ENCODE data around the gene PCDHGA9. TPM values are rescaled to one million over a fixed set of nuclear protein-coding genes. Genes with fewer than 3 reads are reported as not detected.
"Not testable (repeated sequence)": the region's sequence is repeated elsewhere in the genome, so short reads cannot be mapped to it uniquely, and the experiment has no call there.

Gene PCDHGA9
- total and polyA plus RNA-seq, 2 donors from 2014 or later = 0.54 to 7.6 TPM

GRCh38 chr5:141392429-141393198, 10.0 kb upstream of the PCDHGA9 start, which contains the start of gene PCDHGA8:
TSS of gene PCDHGA8 (plus strand) at chr5:141392633. CDS start at chr5:141392814, 181 bp downstream.
- Histone ChIP-seq H3K27me3 (ENCODE audit: control insufficient read depth, insufficient read depth, low read length) (no peaks in the 10 kb centered on the region), H3K36me3 (ENCODE audit: control insufficient read depth in 2 of 3, insufficient read depth in 3 of 3, low read length in 3 of 3) (no peaks in the 10 kb centered on the region), H3K4me1 (ENCODE audit: control insufficient read depth in 2 of 3, insufficient read depth in 2 of 3, low read depth in 1 of 3, low read length in 3 of 3) (no peaks in the 10 kb centered on the region), H3K9me3 (ENCODE audit: control insufficient read depth in 2 of 3, insufficient read depth in 1 of 3, low read length in 3 of 3) (peaks cover 4 to 68% (median 11%) of the 10 kb centered on the region in 3 donors), H3K4me3 (ENCODE audit: low read length in 3 of 3) (no peak within 1 kb of the TSS), H3K27ac (ENCODE audit: low read depth in 2 of 2, low read length in 2 of 2) (no peak within 1 kb of the TSS), H3K9ac (ENCODE audit: low read length in 3 of 3) (no peak within 1 kb of the TSS)
- TF ChIP-seq CTCF (IDR thresholded peaks at IDR 0.05; ENCODE audit: borderline replicate concordance, extremely low read depth, insufficient read depth) = no peak
- DNase-seq (no peak), FAIRE-seq (no peak)
- intact Hi-C loops (cut with DNase I) = no loop called here

- no peak for FAIRE-seq
- Histone ChIP-seq H3K9me3 (ENCODE audit: control insufficient read depth in 2 of 3, insufficient read depth in 1 of 3, low read length in 3 of 3) (peaks cover 4 to 67% (median 10%) of the 10 kb centered on the region in 3 donors), H3K27ac (ENCODE audit: low read depth in 2 of 2, low read length in 2 of 2) (no peak overlapping the region), H3K36me3 (ENCODE audit: control insufficient read depth in 2 of 3, insufficient read depth in 3 of 3, low read length in 3 of 3) (no peaks in the 10 kb centered on the region), H3K27me3 (ENCODE audit: control insufficient read depth, insufficient read depth, low read length) (no peaks in the 10 kb centered on the region), H3K9ac (ENCODE audit: low read length in 3 of 3) (no peak overlapping the region), H3K4me1 (ENCODE audit: control insufficient read depth in 2 of 3, insufficient read depth in 2 of 3, low read depth in 1 of 3, low read length in 3 of 3) (no peaks in the 10 kb centered on the region), H3K4me3 (ENCODE audit: low read length in 3 of 3) (no peak overlapping the region)
- TF ChIP-seq CTCF (IDR thresholded peaks at IDR 0.05; ENCODE audit: borderline replicate concordance, extremely low read depth, insufficient read depth) = no peak
- DNase-seq = no peak
- intact Hi-C loops (cut with DNase I) = no loop called here
Observed at GRCh38 chr5:141393267-141393666, 9.3 kb upstream of the PCDHGA9 start.

- H3K4me1 ChIP-seq (ENCODE audit: control insufficient read depth in 2 of 3, insufficient read depth in 2 of 3, low read depth in 1 of 3, low read length in 3 of 3); H3K4me3 ChIP-seq (ENCODE audit: low read length in 3 of 3); H3K9ac ChIP-seq (ENCODE audit: low read length in 3 of 3); H3K27me3 ChIP-seq (ENCODE audit: control insufficient read depth, insufficient read depth, low read length); FAIRE-seq; H3K27ac ChIP-seq (ENCODE audit: low read depth in 2 of 2, low read length in 2 of 2); H3K36me3 ChIP-seq (ENCODE audit: control insufficient read depth in 2 of 3, insufficient read depth in 3 of 3, low read length in 3 of 3); DNase-seq; intact Hi-C loops (cut with DNase I): not testable (repeated sequence)
- peaks cover 2 to 67% (median 13%) of the 10 kb centered on the region in 3 donors for H3K9me3 ChIP-seq (ENCODE audit: control insufficient read depth in 2 of 3, insufficient read depth in 1 of 3, low read length in 3 of 3)
Observed at GRCh38 chr5:141394401-141395187, 8.0 kb upstream of the PCDHGA9 start.

Measured in kidney (tissue), 14 donors.